ENCODE measurements around the gene FN1.
A peak's percentile ranks its signal among the peaks of the same experiment; 100 is the strongest.
"Not testable (repeated sequence)": the region's sequence is repeated elsewhere in the genome, so short reads cannot be mapped to it uniquely, and the experiment has no call there.

Gene FN1

DNA sequence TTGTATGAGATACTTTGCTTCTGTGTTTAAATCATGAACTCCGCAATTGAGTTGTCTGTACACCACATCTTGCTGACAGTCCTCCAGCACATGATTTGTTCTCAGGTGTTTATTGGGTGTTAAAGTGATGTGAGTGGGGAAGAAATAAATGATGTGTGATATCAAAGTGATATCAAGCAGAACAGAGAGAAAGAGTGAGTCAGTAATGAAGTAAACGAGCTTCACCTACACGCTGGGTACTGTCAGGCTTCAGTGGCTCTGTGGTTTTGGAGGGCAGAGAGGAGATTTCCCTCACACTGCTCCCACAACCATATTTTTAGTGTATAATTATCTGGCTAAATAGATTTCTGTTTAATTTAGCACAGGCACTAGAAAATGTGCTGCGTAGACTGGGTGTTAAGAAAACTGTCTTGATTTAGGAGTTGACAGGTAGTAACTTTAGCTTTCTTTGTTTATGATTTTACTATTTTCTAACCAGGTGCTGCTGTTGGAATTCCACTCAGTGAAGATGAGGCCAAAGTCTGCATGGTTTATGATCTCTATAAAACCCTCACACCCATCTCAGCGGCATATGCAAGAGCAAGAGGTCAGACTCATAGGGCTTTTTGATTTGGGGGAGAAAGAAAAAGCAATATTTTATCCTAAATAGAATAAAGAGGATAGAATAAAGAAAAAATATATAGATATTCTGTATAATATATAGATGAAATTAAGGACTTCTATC is 102.8 kb downstream of the FN1 start:
- peak; percentile 93 for FAIRE-seq

DNA sequence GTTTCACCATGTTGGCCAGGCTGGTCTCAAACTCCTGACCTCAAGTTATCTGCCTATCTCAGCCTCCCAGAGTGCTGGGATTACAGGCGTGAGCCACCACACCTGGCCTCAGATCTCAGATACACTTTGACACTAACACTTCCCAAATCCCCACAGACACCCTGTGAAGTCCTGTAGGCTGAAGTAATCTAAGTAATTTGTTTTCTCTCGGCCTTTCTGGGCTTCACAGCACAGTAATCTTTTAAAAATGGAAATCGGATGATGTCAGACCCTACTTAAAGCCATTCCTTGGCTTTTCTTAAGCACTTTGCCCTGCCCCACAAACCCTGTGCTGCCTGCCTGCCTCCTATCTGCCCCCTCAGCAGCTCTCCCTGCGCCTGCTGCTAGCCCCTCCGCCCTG is 107.8 kb downstream of the FN1 start:
- FAIRE-seq: no peak

DNA sequence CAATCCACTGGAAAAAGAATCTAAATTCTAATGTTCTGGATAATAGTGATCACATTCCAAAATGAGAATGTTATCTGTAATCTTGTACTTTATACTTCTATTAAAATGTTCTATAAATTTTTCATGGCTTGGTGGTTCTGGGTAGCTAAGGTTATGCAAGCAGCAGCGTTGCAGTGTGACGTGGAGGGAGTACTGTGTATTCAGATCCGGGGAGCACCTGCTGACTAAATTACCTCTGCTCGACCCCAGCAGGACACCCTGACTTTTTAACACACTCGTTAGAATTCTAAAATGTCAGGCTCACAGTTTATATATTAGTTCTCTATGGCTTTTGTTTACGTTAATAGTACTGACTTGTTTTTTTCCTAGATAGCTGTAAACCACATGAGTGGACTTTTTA is 111.1 kb downstream of the FN1 start:
- no peak for FAIRE-seq

DNA sequence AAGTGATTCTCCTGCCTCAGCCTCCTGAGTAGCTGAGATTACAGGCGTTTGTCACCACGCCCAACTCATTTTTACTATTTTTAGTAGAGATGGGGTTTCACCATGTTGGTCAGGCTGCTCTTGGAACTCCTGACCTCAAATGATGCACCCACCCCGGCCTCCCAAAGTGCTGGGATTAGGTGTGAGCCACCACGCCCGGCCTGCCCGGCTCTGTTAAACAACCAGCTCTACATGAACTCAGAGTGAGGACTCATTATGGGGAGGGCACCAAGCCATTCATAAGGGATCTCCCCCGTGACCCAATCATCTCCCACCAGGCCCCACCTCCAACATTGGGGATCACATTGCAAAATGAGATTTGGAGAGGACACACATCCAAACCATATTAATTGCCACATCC is 115.2 kb downstream of the FN1 start:
- no peak for FAIRE-seq

DNA sequence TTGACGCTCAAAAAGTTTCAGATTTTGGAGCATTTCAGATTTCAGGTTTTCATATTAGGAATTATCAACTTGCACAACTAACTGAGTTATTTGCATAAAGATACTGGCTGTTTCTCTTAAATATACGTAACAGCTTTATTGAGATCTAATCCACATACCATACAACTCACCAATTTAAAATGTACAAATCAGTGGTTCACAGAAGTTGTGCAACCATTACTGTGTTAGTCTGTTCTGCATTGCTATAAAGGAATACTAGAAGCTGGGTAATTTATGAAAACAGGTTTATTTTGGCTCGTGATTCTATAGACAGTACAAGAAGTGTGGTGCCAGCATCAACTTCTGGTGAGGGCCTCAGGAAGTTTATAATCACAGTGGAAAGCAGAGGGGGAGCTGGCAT is 115.8 kb downstream of the FN1 start:
- FAIRE-seq: no peak

DNA sequence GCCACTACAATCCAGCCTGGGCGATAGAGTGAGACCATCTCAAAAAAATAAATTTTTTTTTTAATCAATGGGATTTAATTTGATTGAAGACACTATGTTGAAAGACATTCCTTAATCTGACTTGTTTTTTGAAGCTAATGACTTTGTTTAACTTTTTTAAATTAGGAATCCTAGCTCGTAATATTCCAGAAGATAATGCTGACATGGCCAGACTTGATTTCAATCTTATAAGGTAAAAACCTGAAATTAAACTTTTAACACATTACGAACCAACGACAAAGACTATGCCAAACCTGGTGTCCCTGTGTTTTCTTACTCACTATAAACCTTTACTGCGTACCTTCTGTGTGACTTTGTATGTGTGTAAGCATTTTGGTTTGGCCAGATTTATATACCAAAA is 116.4 kb downstream of the FN1 start:
- FAIRE-seq: no peak

DNA sequence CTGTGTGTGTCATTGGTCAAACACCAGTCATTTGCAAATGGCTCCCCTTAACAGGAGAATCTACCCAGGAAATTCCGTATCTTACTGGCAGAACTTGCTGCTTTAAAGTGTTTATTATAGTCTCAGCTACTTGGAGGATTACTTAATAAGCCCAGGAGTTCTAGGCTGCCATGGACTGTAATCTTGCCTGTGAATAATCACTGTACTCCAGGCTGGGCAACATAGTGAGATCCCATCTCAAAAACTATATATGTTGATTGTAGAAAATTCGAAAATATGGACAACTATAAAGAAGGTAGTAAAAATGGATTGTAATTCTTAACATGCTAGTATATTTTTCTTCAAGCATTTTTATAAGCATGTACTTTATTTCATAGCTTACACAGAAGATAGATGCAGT is 119.5 kb downstream of the FN1 start:
- FAIRE-seq: no peak

DNA sequence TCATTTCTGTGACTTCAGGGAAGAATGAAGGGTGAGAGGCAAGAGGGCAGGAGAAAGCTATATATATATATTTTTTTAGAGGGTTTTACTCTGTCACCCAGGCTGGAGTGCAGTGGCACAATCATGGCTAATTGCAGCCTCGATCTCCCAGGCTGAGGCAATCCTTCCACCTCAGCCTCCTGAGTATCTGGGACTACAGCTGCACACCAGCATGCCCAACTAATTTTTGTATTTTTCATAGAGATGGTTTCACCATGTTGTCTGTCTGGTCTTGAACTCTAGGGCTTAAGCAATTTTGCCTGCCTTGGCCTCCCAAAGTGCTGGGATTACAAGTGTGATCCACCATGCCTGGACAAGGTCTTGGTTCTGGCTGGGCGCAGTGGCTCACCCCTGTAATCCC is 120.6 kb downstream of the FN1 start:
- FAIRE-seq: no peak

DNA sequence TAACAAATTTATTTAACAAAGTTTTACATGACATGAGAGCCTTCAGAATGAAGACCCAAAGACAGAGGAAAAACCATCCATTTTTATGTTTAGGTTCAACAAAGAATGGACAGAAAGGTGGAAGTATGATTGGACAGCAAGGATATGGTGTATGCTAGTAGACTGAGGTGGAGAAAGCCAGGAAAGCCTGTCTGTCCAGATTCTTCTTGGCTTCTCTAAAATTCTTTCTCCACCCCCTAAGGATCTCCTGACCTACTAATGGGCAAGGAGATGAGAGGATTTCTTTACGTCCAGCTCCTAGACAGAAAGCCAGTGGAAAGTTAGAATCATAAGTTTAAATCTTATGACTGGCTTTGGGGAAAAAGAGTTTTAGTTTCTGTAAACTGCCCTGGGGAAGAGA is 121.0 kb downstream of the FN1 start:
- FAIRE-seq: no peak

DNA sequence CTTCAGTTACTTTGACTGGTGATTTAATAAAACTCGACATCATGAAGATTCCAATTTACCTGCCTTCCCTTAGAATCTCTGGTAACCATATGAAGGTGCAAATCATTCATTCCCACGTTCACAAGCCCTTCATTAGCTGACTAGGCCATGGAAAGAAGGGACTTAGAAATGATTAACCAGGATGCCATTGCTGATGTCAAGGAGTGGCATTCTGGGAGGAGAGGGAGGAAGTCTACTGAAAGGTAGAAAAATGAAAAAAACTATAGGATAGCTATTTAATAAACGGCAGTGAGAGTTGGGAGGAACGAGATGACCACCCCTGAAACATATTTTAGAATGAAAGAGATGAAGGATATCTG is 122.6 kb downstream of the FN1 start:
- no peak for FAIRE-seq

DNA sequence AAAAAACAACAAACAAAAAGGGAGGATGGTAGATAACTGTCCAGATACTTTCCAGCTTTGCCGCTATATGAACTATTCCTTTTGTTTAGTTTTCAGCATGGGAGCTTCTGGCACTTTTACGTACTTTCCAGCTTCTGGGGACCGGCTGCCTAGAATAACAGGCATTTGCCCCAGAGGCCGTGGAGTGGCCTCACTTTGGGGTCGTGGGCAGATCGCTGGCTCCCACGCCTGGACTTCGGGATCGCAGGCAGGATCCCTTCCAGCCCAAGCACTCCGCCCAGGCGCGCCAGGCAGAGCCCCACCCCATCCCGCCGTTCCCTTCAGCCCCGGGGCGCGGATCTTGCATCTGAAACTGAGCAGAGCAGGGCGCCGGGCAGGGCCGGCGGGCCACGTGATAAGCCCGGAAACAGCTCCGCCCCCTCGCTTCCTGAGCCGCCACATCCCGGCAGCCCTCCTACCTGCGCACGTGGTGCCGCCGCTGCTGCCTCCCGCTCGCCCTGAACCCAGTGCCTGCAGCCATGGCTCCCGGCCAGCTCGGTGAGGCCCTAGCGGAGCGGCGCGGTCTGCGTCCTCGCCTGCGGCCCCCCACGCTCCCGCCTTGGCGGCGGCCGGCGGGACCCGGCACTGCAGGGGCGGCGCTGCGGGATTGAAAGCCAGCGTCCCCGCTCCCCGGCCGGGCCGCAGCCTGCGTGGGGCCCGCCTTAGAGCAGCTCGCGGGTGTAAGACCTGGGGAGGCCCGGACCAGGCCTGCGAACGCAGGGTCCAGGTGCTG is 124.1 kb downstream of the FN1 start, which contains the start of gene ATIC:
Gene ATIC (plus strand): TSS at position 435 of the 772 bp plus-strand sequence. CDS start 84 bp downstream, at position 519.
- no peak for FAIRE-seq

DNA sequence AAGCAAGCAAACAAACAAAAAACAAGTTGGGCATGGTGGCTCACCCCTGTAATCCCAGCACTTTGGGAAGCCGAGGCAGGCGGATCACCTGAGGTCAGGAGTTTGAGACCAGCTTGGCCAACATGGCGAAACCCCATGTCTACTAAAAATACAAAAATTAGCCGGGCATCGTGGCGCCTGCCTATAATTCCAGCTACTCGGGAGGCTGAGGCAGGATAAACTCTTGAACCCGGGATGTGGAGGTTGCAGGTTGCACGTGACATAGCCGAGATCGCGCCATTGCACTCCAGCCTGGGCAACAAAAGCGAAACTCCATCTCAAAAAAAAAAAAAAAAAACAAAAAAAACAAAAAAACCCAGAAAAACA is 124.6 kb downstream of the FN1 start:
- FAIRE-seq: not testable (repeated sequence)

Data from colon (tissue), 2 donors.